ENCODE results near the gene SLC34A1.

DNA sequence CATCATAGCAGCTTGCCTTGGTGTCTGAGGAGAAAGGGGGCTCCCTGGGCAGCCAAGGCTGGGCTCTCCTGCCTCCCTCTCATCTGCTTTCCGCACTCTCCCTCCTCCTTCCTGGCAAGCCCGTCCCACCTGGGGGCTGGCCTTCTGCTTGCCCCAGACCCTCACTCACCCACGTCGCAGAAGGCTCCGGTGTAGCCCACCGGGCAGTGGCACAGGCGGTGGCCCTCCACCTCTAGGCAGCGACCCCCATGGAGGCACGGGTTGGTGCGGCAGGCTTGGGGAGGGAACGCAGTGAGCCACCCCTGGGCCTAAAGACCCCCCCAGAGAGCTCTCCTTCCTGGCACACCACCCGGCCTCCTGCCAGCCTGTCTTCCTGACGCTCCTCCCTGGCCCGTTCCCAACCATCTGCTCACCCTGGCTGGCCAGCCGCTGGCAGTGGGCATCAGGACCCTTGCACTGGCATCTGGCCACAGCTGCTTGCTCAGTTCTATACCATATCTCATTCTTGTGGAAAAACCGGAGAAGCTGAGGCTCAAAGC is 20.5 kb downstream of the SLC34A1 start:
- TF ChIP-seq CTCF (IDR thresholded peaks at IDR 0.05) (no peak), POLR2A (IDR thresholded peaks at IDR 0.05) (no peak)
